Measurements from ENCODE around the gene TLR9. TPM values are rescaled to one million over a fixed set of nuclear protein-coding genes. Genes with fewer than 3 reads are reported as not detected.
A peak's percentile ranks its signal among the peaks of the same experiment; 100 is the strongest.

TLR9 gene
- total RNA-seq, 1 experiment from 2014 or later, result not detected

- Histone ChIP-seq H3K9me3 (ENCODE audit: low read length) (no peaks in the 10 kb centered on the region), H3K9ac (ENCODE audit: low read length) (no peak overlapping the region), H3K4me1 (ENCODE audit: insufficient read depth, low read length) (peaks cover 53% of the 10 kb centered on the region), H3K4me3 (ENCODE audit: low read length) (no peak overlapping the region), H3F3A (ENCODE audit: low read length, unreplicated experiment) (peaks cover 5% of the 10 kb centered on the region), H3K36me3 (ENCODE audit: low read depth, low read length) (peaks cover 76% of the 10 kb centered on the region), H3K79me2 (ENCODE audit: low read length) (peaks cover 35% of the 10 kb centered on the region), H4K20me1 (ENCODE audit: low read length) (peaks cover 8% of the 10 kb centered on the region; the same call in 1 of the 2 replicates), H3K4me2 (ENCODE audit: low read length) (0 out of 2 replicates have a peak overlapping the region, but pooled peaks have one; percentile 47), H3K27me3 (ENCODE audit: low read length) (no peaks in the 10 kb centered on the region), H2AFZ (ENCODE audit: low read length) (no peak overlapping the region), H3K27ac (ENCODE audit: low read length) (0 out of 2 replicates have a peak overlapping the region, but pooled peaks have one; percentile 88), H3K9me2 (replicated peaks; ENCODE audit: low read length) (no peaks in the 10 kb centered on the region)
- intact Hi-C loops (cut with micrococcal nuclease), result loop anchor here (2.0 kb wide), 1 partner anchor 33 kb away; no protein-coding TSS in a partner anchor
- ATAC-seq (no peak), DNase-seq (no peak)
- no TSS peak for BruUV-seq (replicated peaks)
- POLR2A ChIA-PET (ENCODE audit: unreplicated experiment), result interaction anchor here (0.6 kb wide), 1 partner anchor 952 kb away, joined by 4 read pairs; no protein-coding TSS in a partner anchor
- CTCF ChIA-PET, result interaction anchor here (0.6 to 1.1 kb wide), 2 partner anchors 17 to 85 kb away, joined by 3 to 7 read pairs; no protein-coding TSS in a partner anchor
- TF ChIP-seq EZH2 (IDR thresholded peaks at IDR 0.05; ENCODE audit: low read length, unreplicated experiment) (no peak), EZH2phosphoT487 (IDR thresholded peaks at IDR 0.05; ENCODE audit: borderline replicate concordance, low read length) (no peak)
- TF ChIP-seq, protein P1, sequence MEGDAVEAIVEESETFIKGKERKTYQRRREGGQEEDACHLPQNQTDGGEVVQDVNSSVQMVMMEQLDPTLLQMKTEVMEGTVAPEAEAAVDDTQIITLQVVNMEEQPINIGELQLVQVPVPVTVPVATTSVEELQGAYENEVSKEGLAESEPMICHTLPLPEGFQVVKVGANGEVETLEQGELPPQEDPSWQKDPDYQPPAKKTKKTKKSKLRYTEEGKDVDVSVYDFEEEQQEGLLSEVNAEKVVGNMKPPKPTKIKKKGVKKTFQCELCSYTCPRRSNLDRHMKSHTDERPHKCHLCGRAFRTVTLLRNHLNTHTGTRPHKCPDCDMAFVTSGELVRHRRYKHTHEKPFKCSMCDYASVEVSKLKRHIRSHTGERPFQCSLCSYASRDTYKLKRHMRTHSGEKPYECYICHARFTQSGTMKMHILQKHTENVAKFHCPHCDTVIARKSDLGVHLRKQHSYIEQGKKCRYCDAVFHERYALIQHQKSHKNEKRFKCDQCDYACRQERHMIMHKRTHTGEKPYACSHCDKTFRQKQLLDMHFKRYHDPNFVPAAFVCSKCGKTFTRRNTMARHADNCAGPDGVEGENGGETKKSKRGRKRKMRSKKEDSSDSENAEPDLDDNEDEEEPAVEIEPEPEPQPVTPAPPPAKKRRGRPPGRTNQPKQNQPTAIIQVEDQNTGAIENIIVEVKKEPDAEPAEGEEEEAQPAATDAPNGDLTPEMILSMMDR (conservative IDR thresholded peaks at IDR 0.05; ENCODE audit: low read depth, low read length), result no peak
Measured at GRCh38 chr3:52203701-52204100, 21.7 kb downstream of the TLR9 start.

GRCh38 chr3:52202384-52203077, 22.9 kb downstream of the TLR9 start:
- Histone ChIP-seq H3K9ac (ENCODE audit: low read length) (no peak overlapping the region), H3K9me3 (ENCODE audit: low read length) (no peaks in the 10 kb centered on the region), H3F3A (ENCODE audit: low read length, unreplicated experiment) (peaks cover 5% of the 10 kb centered on the region), H3K36me3 (ENCODE audit: low read depth, low read length) (peaks cover 65% of the 10 kb centered on the region), H3K27ac (ENCODE audit: low read length) (no peak overlapping the region), H3K4me1 (ENCODE audit: insufficient read depth, low read length) (peaks cover 58% of the 10 kb centered on the region), H3K27me3 (ENCODE audit: low read length) (no peaks in the 10 kb centered on the region), H3K9me2 (replicated peaks; ENCODE audit: low read length) (no peaks in the 10 kb centered on the region), H3K79me2 (ENCODE audit: low read length) (peaks cover 41% of the 10 kb centered on the region), H3K4me3 (ENCODE audit: low read length) (no peak overlapping the region), H2AFZ (ENCODE audit: low read length) (no peak overlapping the region), H3K4me2 (ENCODE audit: low read length) (no peak overlapping the region), H4K20me1 (ENCODE audit: low read length) (peaks cover 11% of the 10 kb centered on the region; the same call in 1 of the 2 replicates)
- ChIA-PET POLR2A (ENCODE audit: unreplicated experiment) (no interaction called here), CTCF (no interaction called here)
- TF ChIP-seq, protein P1 (conservative IDR thresholded peaks at IDR 0.05; ENCODE audit: low read depth, low read length), result no peak
- TF ChIP-seq EZH2phosphoT487 (IDR thresholded peaks at IDR 0.05; ENCODE audit: borderline replicate concordance, low read length) (no peak), EZH2 (IDR thresholded peaks at IDR 0.05; ENCODE audit: low read length, unreplicated experiment) (no peak)
- no peak for ATAC-seq
- no peak for DNase-seq
- intact Hi-C loops (cut with micrococcal nuclease), result no loop called here
- no TSS peak for BruUV-seq (replicated peaks)
